ENCODE results near the gene ARHGAP11A. TPM values are rescaled to one million over a fixed set of nuclear protein-coding genes. Genes with fewer than 3 reads are reported as not detected.
"Not testable (repeated sequence)": the region's sequence is repeated elsewhere in the genome, so short reads cannot be mapped to it uniquely, and the experiment has no call there.

ARHGAP11A gene
- total and polyA plus RNA-seq, 2 of the 13 experiments (the other 11 are each of a cell fraction or from before 2014, with no cell fraction given): 5.1 to 46.3 TPM

- CTCF ChIA-PET (ENCODE audit: low intra/inter-chr PET ratio, low total read pairs); FAIRE-seq; BruUV-seq (replicated peaks): not testable (repeated sequence)
Measured at GRCh38 chr15:32585844-32586243, 29.5 kb upstream of the ARHGAP11A start.

GRCh38 chr15:32593151-32593550, 22.2 kb upstream of the ARHGAP11A start, which contains the start of gene GOLGA8N:
GOLGA8N (plus strand) TSS chr15:32593456.
- BruUV-seq (replicated peaks); DNase-seq (ENCODE audit: low spot score); H3K4me3 ChIP-seq (replicated peaks in 1 of 3; ENCODE audit: insufficient read depth in 1 of 3, low read depth in 2 of 3, low read length in 3 of 3); intact Hi-C loops (cut with micrococcal nuclease; ENCODE audit: unreplicated experiment); H4K20me1 ChIP-seq (ENCODE audit: insufficient read depth, low read length); FAIRE-seq; ATAC-seq; H3K4me1 ChIP-seq (ENCODE audit: insufficient read depth, low read length); H2AFZ ChIP-seq (ENCODE audit: low read length); in situ Hi-C loops (cut with HindIII; ENCODE audit: extremely low pct_ligation_motif_present, low pct_unique_long_range_greater_than_20kb); CTCF ChIA-PET (ENCODE audit: low intra/inter-chr PET ratio, low total read pairs); H3K36me3 ChIP-seq (replicated peaks in 1 of 2; ENCODE audit: control insufficient read depth in 1 of 2, insufficient read depth in 2 of 2, low read length in 2 of 2); H3K79me2 ChIP-seq (ENCODE audit: insufficient read depth, low read length); H3K27me3 ChIP-seq (ENCODE audit: control insufficient read depth in 1 of 2, insufficient read depth in 2 of 2, low read length in 2 of 2); H3K9me3 ChIP-seq (ENCODE audit: low read length); H3K4me2 ChIP-seq (ENCODE audit: low read depth, low read length); H3K27ac ChIP-seq (ENCODE audit: extremely low read length, insufficient read depth, low read length); POLR2A ChIA-PET; H3K9ac ChIP-seq (ENCODE audit: insufficient read depth, low read depth, low read length): not testable (repeated sequence)
- WGBS (ENCODE audit: low lambda C conversion rate): no CpG with 5 or more reads among the region's 8 CpGs

More at GRCh38 chr15:32585844-32586243, 29.5 kb upstream of the ARHGAP11A start:
- WGBS (ENCODE audit: low lambda C conversion rate): 28% methylated on average over 2 of the region's 4 CpGs
- H3K4me3 ChIP-seq (replicated peaks in 1 of 3; ENCODE audit: insufficient read depth in 1 of 3, low read depth in 2 of 3, low read length in 3 of 3); H4K20me1 ChIP-seq (ENCODE audit: insufficient read depth, low read length); intact Hi-C loops (cut with micrococcal nuclease; ENCODE audit: unreplicated experiment); H3K36me3 ChIP-seq (replicated peaks in 1 of 2; ENCODE audit: control insufficient read depth in 1 of 2, insufficient read depth in 2 of 2, low read length in 2 of 2); H2AFZ ChIP-seq (ENCODE audit: low read length); in situ Hi-C loops (cut with HindIII; ENCODE audit: extremely low pct_ligation_motif_present, low pct_unique_long_range_greater_than_20kb); DNase-seq (ENCODE audit: low spot score); H3K9me3 ChIP-seq (ENCODE audit: low read length); H3K4me1 ChIP-seq (ENCODE audit: insufficient read depth, low read length); H3K27me3 ChIP-seq (ENCODE audit: control insufficient read depth in 1 of 2, insufficient read depth in 2 of 2, low read length in 2 of 2); ATAC-seq; H3K27ac ChIP-seq (ENCODE audit: extremely low read length, insufficient read depth, low read length); H3K4me2 ChIP-seq (ENCODE audit: low read depth, low read length); H3K79me2 ChIP-seq (ENCODE audit: insufficient read depth, low read length); H3K9ac ChIP-seq (ENCODE audit: insufficient read depth, low read depth, low read length); POLR2A ChIA-PET: not testable (repeated sequence)

- BruUV-seq (replicated peaks); FAIRE-seq; POLR2A ChIA-PET: not testable (repeated sequence)
Measured at GRCh38 chr15:32609518-32609917, 5.8 kb upstream of the ARHGAP11A start.

More at GRCh38 chr15:32609518-32609917, 5.8 kb upstream of the ARHGAP11A start:
- peak; percentile 3 for DNase-seq (ENCODE audit: low spot score)
- H3K4me2 ChIP-seq (ENCODE audit: low read depth, low read length); H4K20me1 ChIP-seq (ENCODE audit: insufficient read depth, low read length); H3K79me2 ChIP-seq (ENCODE audit: insufficient read depth, low read length); H3K36me3 ChIP-seq (replicated peaks in 1 of 2; ENCODE audit: control insufficient read depth in 1 of 2, insufficient read depth in 2 of 2, low read length in 2 of 2); intact Hi-C loops (cut with micrococcal nuclease; ENCODE audit: unreplicated experiment); H3K27me3 ChIP-seq (ENCODE audit: control insufficient read depth in 1 of 2, insufficient read depth in 2 of 2, low read length in 2 of 2); in situ Hi-C loops (cut with HindIII; ENCODE audit: extremely low pct_ligation_motif_present, low pct_unique_long_range_greater_than_20kb); ATAC-seq; H3K9ac ChIP-seq (ENCODE audit: insufficient read depth, low read depth, low read length); H3K27ac ChIP-seq (ENCODE audit: extremely low read length, insufficient read depth, low read length); H3K4me1 ChIP-seq (ENCODE audit: insufficient read depth, low read length); CTCF ChIA-PET (ENCODE audit: low intra/inter-chr PET ratio, low total read pairs); H3K9me3 ChIP-seq (ENCODE audit: low read length); H3K4me3 ChIP-seq (replicated peaks in 1 of 3; ENCODE audit: insufficient read depth in 1 of 3, low read depth in 2 of 3, low read length in 3 of 3); H2AFZ ChIP-seq (ENCODE audit: low read length): not testable (repeated sequence)
- 90% methylated on average over 2 of the region's 2 CpGs for WGBS (ENCODE audit: low lambda C conversion rate)

All from HepG2 (cell line).